Activated naive CD4-positive, alpha-beta T cell treated with Interleukin-2 at 50 U/mL for 16 hours (primary cell): ENCODE results near the gene ARMC9.
A peak's percentile ranks its signal among the peaks of the same experiment; 100 is the strongest.
"Not testable (repeated sequence)": the region's sequence is repeated elsewhere in the genome, so short reads cannot be mapped to it uniquely, and the experiment has no call there.

Source experiments
- DNase-seq: peaks from one replicate; pipeline ENCODE4 v3.0.0-alpha.2; 2020

ARMC9 gene

GRCh38 chr2:231405601-231406367, 207.4 kb downstream of the ARMC9 start:
- DNase-seq, result peak; percentile 49

GRCh38 chr2:231407686-231408085, 209.3 kb downstream of the ARMC9 start:
- DNase-seq, result not testable (repeated sequence)

- DNase-seq, result not testable (repeated sequence)
Observed at GRCh38 chr2:231408304-231408703, 209.9 kb downstream of the ARMC9 start.

- DNase-seq, result no peak
Observed at GRCh38 chr2:231409776-231410175, 211.3 kb downstream of the ARMC9 start.

GRCh38 chr2:231410293-231411004, 212.0 kb downstream of the ARMC9 start:
- no peak for DNase-seq

- no peak for DNase-seq
Observed at GRCh38 chr2:231411237-231411636, 212.8 kb downstream of the ARMC9 start.

GRCh38 chr2:231411831-231412617, 213.6 kb downstream of the ARMC9 start:
- peak; percentile 51 for DNase-seq

- no peak for DNase-seq
Observed at GRCh38 chr2:231412618-231412963, 214.2 kb downstream of the ARMC9 start.

GRCh38 chr2:231413456-231413855, 215.0 kb downstream of the ARMC9 start:
- DNase-seq, result no peak

GRCh38 chr2:231413921-231414476, 215.6 kb downstream of the ARMC9 start:
- no peak for DNase-seq

GRCh38 chr2:231415029-231415428, 216.6 kb downstream of the ARMC9 start:
- no peak for DNase-seq

- no peak for DNase-seq
Observed at GRCh38 chr2:231418820-231419640, 220.6 kb downstream of the ARMC9 start.

- DNase-seq, result no peak
Observed at GRCh38 chr2:231421051-231421580, 222.7 kb downstream of the ARMC9 start.

- DNase-seq, result no peak
Observed at GRCh38 chr2:231422056-231422455, 223.6 kb downstream of the ARMC9 start.

GRCh38 chr2:231423176-231423575, 224.7 kb downstream of the ARMC9 start:
- DNase-seq, result no peak
